Large intestine (tissue), 3 donors: ENCODE data around the gene PTPRD. TPM values are rescaled to one million over a fixed set of nuclear protein-coding genes. Genes with fewer than 3 reads are reported as not detected.

Experiments
- DNase-seq, 2 donors: peaks; one replicate each; pipeline versions ENCODE4 v3.0.0 to v3.0.0-alpha.2; 2013
- H3K27ac ChIP-seq: one replicate; pipeline ENCODE4 v1.5.1; 2013; ENCODE audit warnings: low read length
- H3K27me3 ChIP-seq: 2 replicates; pipeline ENCODE4 v1.6.1; 2013; ENCODE audit warnings: low read length; ENCODE audit not compliant: control insufficient read depth, insufficient read depth
- H3K36me3 ChIP-seq: 2 replicates; pipeline ENCODE4 v1.6.1; 2013; ENCODE audit warnings: low read length; ENCODE audit not compliant: control insufficient read depth, insufficient read depth
- H3K4me1 ChIP-seq: one replicate; pipeline ENCODE4 v1.6.1; 2013; ENCODE audit warnings: low read length; ENCODE audit not compliant: control insufficient read depth, insufficient read depth
- H3K4me3 ChIP-seq: one replicate; pipeline ENCODE4 v1.5.1; 2013; ENCODE audit warnings: low read length
- H3K9me3 ChIP-seq: one replicate; pipeline ENCODE4 v1.6.1; 2013; ENCODE audit warnings: mild to moderate bottlenecking, low read depth, low read length, moderate library complexity; ENCODE audit not compliant: control insufficient read depth
- WGBS: methylation state at CpG from one replicate; pipeline ENCODE4 v1.1.5; 2013; ENCODE audit warnings: low lambda C conversion rate; ENCODE audit not compliant: insufficient coverage; 5-methylcytosine and 5-hydroxymethylcytosine counted together
- polyA plus RNA-seq: library from polyadenylated mRNA; unstranded; fragments of 120-200 nt; gene quantifications from one replicate; pipeline ENCODE4 v1.2.1, GENCODE V29; 2013

Gene PTPRD
- polyA plus RNA-seq, 1 donor: 12.0 TPM

GRCh38 chr9:10134266-10134665 lies 478.5 kb downstream of the PTPRD start:
- H3K27me3 ChIP-seq: no peaks in the 10 kb centered on the region
- H3K36me3 ChIP-seq: no peaks in the 10 kb centered on the region
- H3K9me3 ChIP-seq: peaks cover 3% of the 10 kb centered on the region
- no peak overlapping the region for H3K27ac ChIP-seq
- WGBS: 80% methylated on average over 1 of the region's 4 CpGs
- no peak overlapping the region for H3K4me3 ChIP-seq
- no peaks in the 10 kb centered on the region for H3K4me1 ChIP-seq
- no peak for DNase-seq

- no peaks in the 10 kb centered on the region for H3K27me3 ChIP-seq
- no peak overlapping the region for H3K27ac ChIP-seq
- H3K4me1 ChIP-seq: no peaks in the 10 kb centered on the region
- DNase-seq: no peak
- H3K4me3 ChIP-seq: no peak overlapping the region
- no peaks in the 10 kb centered on the region for H3K9me3 ChIP-seq
- H3K36me3 ChIP-seq: no peaks in the 10 kb centered on the region
- WGBS: 100% methylated on average over 1 of the region's 2 CpGs
Observed at GRCh38 chr9:10130061-10130675, 482.6 kb downstream of the PTPRD start.

- no CpG with 5 or more reads among the region's 1 CpG for WGBS
- DNase-seq: no peak
- H3K36me3 ChIP-seq: no peaks in the 10 kb centered on the region
- H3K27ac ChIP-seq: no peak overlapping the region
- no peaks in the 10 kb centered on the region for H3K4me1 ChIP-seq
- no peaks in the 10 kb centered on the region for H3K9me3 ChIP-seq
- H3K4me3 ChIP-seq: no peak overlapping the region
- no peaks in the 10 kb centered on the region for H3K27me3 ChIP-seq
Observed at GRCh38 chr9:10127867-10128266, 484.9 kb downstream of the PTPRD start.

DNA sequence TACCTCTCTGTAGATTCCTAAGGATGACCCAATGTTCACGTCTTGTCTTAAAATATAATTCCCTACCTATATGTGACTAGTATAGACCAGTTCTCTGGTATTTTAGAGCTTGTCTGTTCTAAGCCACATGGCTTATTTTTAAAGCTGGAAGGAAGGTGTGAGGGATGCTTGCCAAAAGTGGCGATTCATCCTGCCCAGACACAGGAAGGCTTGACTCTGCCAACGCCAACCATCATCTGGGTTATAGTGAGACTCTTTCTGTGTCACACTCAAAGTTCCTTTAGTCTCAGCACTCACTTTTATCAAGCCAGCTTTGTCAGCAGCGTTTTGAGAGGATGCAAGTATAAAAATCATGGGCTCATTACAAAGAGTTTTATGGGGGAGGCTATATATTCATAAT lies 500.0 kb downstream of the PTPRD start:
- no peak overlapping the region for H3K4me3 ChIP-seq
- WGBS: 60% methylated on average over 1 of the region's 4 CpGs
- H3K27me3 ChIP-seq: no peaks in the 10 kb centered on the region
- no peaks in the 10 kb centered on the region for H3K4me1 ChIP-seq
- no peaks in the 10 kb centered on the region for H3K36me3 ChIP-seq
- DNase-seq: no peak
- H3K27ac ChIP-seq: no peak overlapping the region
- H3K9me3 ChIP-seq: no peaks in the 10 kb centered on the region

- Histone ChIP-seq H3K27me3 (no peaks in the 10 kb centered on the region), H3K27ac (no peak overlapping the region), H3K4me3 (no peak overlapping the region), H3K9me3 (no peaks in the 10 kb centered on the region), H3K36me3 (no peaks in the 10 kb centered on the region), H3K4me1 (no peaks in the 10 kb centered on the region)
- no peak for DNase-seq
- WGBS: no CpG with 5 or more reads among the region's 2 CpGs
Observed at GRCh38 chr9:10112070-10112469, 500.7 kb downstream of the PTPRD start.

DNA sequence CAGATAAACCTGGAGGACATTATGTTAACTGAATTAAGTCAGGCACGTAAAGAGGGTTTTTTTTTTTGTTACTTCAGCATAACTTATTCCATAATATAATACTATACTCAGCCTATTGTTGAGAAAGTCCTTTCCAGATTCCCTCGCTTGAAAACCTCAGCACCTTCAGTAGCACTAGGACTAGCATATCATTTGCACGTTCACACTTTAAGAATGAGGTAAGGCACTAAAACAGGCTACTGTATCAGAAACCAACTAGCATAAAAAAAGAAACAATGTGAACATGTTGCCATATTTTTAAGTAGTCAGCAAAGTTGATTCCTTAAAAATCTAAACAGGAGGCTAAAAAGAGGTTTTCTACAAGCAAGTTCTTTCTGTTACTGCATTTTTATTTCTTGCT lies 504.0 kb downstream of the PTPRD start:
- no peak overlapping the region for H3K4me3 ChIP-seq
- WGBS: 20% methylated on average over 1 of the region's 3 CpGs
- H3K4me1 ChIP-seq: no peaks in the 10 kb centered on the region
- DNase-seq: no peak
- no peaks in the 10 kb centered on the region for H3K36me3 ChIP-seq
- H3K9me3 ChIP-seq: no peaks in the 10 kb centered on the region
- no peaks in the 10 kb centered on the region for H3K27me3 ChIP-seq
- no peak overlapping the region for H3K27ac ChIP-seq

GRCh38 chr9:10104774-10105173 lies 508.0 kb downstream of the PTPRD start:
- DNase-seq: no peak
- Histone ChIP-seq H3K36me3 (no peaks in the 10 kb centered on the region), H3K4me1 (no peaks in the 10 kb centered on the region), H3K27me3 (no peaks in the 10 kb centered on the region), H3K4me3 (no peak overlapping the region), H3K27ac (no peak overlapping the region), H3K9me3 (no peaks in the 10 kb centered on the region)
- WGBS: 60% methylated on average over 1 of the region's 2 CpGs

DNA sequence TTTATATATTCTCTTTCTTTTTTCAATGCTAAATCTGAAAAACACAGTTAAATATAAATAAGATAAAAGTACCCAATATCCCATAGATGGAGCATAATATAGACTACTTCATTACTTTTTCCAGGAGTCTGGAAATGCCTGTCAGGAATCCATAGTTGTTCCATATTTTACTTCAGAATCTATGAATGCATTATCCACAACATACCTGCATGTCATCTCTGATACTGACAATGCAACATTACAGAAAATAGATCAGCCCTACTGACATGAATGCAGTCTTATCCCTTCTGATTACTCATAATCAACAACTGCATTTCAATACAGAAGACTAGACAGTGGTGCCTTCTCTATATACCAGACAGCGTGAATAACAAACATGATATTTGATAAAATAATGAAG lies 517.6 kb downstream of the PTPRD start:
- no CpG with 5 or more reads among the region's 1 CpG for WGBS

GRCh38 chr9:10094563-10094962 lies 518.2 kb downstream of the PTPRD start:
- 100% methylated on average over 2 of the region's 3 CpGs for WGBS
- no peak for DNase-seq
- H3K4me1 ChIP-seq: no peaks in the 10 kb centered on the region
- no peaks in the 10 kb centered on the region for H3K9me3 ChIP-seq
- no peak overlapping the region for H3K27ac ChIP-seq
- no peak overlapping the region for H3K4me3 ChIP-seq
- no peaks in the 10 kb centered on the region for H3K27me3 ChIP-seq
- no peaks in the 10 kb centered on the region for H3K36me3 ChIP-seq

More for the DNA sequence above, 517.6 kb downstream of the PTPRD start:
- Histone ChIP-seq H3K36me3 (no peaks in the 10 kb centered on the region), H3K27ac (no peak overlapping the region), H3K27me3 (no peaks in the 10 kb centered on the region), H3K4me3 (no peak overlapping the region), H3K9me3 (no peaks in the 10 kb centered on the region), H3K4me1 (no peaks in the 10 kb centered on the region)
- no peak for DNase-seq

DNA sequence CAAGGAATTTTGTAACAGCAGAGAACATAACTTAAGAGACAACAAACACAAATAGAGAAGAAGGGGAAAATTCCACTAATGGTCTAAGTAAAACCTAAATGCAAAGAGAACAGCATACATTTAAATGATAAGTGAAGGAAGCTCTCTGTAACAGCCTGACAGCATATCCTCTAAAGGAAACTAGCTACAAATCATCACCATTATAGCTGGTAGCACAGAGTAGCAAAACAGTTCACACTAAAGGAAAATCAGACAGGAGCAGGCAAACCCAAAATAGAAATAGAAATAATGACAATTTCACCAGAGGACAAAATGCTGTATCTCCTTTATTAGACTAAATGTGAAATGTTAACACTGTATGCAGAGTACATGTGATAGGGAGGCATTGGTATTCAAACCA lies 532.8 kb downstream of the PTPRD start:
- H3K9me3 ChIP-seq: no peaks in the 10 kb centered on the region
- H3K4me1 ChIP-seq: no peaks in the 10 kb centered on the region
- H3K36me3 ChIP-seq: no peaks in the 10 kb centered on the region
- no peak overlapping the region for H3K27ac ChIP-seq
- no peak for DNase-seq
- no peaks in the 10 kb centered on the region for H3K27me3 ChIP-seq
- no peak overlapping the region for H3K4me3 ChIP-seq

DNA sequence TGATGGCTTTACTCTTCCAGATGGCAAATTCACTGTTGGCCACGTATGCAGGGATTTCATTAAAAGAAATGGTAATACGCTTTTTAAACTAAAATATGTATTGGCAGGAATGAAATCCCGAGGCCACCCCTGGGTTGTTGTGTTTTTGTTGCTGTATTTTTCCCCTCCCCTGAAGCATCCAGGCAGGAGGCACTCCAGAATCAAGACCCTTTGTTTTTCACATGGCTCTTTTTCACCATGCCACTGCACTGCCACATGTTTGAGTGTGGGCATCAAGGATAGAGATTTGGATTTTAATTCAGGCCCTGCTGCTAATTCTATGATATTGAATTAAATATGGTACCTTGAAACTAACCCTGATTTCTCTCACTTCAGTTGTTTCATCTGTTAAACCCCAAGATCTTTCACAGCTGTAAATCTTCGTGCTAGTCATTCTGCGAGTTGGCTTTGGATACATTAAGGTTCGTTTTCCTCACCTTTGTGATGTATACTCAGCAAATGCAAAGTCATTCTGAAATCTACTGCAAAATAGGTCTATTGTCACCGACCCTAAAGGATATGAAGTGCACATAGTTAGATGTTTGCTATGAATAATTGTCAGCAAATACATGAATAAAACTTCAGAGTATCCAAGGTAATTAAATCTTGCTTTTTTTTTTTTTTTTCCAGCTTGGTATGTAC lies 533.4 kb downstream of the PTPRD start:
- no peaks in the 10 kb centered on the region for H3K36me3 ChIP-seq
- H3K4me3 ChIP-seq: no peak overlapping the region
- H3K4me1 ChIP-seq: no peaks in the 10 kb centered on the region
- no peak overlapping the region for H3K27ac ChIP-seq
- DNase-seq: no peak
- H3K27me3 ChIP-seq: no peaks in the 10 kb centered on the region
- H3K9me3 ChIP-seq: no peaks in the 10 kb centered on the region
- WGBS: no CpG with 5 or more reads among the region's 7 CpGs
